GM12875 (cell line): ENCODE measurements around the gene SPSB1.

Experiments
- H3K4me3 ChIP-seq: one replicate; pipeline ENCODE4 v1.5.1; 2011; ENCODE audit warnings: low read depth, low read length, control low read depth
- TF ChIP-seq, protein P1 (sequence below): IDR thresholded peaks from 2 replicates; pipeline ENCODE4 v1.5.1; 2011; ENCODE audit warnings: low read depth, mild to moderate bottlenecking, control low read depth, inconsistent platforms, low read length, moderate library complexity, borderline replicate concordance; ENCODE audit not compliant: insufficient read depth

The SPSB1 gene

DNA sequence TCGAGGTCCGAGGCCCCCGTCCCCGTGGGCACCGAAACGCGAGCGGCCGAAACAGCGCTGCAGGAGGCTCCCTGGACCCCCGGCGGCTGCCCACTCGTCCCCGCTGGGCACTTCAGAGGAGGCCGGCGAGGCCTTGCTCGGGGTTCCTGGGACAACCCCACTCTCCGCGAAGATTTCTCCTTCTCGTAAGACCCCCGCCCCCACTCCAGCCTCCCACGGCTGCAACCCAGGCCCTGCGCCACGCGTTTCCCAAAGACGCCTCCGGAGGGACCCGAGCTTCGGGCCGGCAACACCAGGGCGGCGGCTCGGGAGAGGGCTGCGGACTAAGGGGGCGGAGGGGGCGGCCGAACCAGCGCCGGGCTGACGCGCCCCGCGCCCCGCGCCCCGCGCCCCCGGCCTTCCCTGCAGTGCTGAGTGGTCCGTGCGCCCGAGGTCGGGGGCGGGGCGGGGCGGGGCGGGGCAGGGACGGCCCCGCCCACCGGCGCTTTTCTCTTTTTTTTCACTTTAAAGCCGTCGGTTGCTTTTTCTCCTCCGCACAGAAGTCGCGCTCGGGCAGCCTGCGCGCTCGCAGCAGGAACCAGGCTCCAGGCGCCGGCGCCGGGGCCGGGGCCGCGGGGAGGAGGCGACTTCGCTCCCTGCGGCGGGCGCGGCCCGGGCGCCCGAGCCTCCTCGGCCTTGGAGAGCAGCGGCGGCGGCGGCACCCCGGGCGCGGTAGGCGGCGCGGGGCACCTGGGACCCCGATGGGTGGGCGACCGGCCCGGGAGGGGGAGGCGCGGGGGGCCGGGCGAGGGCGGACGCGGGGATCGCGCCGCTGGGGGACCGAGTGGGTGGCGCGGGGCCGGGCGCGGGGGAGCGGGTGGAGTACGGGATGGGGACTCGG, at the start of gene SPSB1:
Gene SPSB1 (plus strand): TSS at position 534 of the 880 bp plus-strand sequence. CDS start 62,998 bp downstream, outside the sequence.
- H3K4me3 ChIP-seq, result peak within 1 kb of the TSS; percentile 75
- TF ChIP-seq, protein P1, sequence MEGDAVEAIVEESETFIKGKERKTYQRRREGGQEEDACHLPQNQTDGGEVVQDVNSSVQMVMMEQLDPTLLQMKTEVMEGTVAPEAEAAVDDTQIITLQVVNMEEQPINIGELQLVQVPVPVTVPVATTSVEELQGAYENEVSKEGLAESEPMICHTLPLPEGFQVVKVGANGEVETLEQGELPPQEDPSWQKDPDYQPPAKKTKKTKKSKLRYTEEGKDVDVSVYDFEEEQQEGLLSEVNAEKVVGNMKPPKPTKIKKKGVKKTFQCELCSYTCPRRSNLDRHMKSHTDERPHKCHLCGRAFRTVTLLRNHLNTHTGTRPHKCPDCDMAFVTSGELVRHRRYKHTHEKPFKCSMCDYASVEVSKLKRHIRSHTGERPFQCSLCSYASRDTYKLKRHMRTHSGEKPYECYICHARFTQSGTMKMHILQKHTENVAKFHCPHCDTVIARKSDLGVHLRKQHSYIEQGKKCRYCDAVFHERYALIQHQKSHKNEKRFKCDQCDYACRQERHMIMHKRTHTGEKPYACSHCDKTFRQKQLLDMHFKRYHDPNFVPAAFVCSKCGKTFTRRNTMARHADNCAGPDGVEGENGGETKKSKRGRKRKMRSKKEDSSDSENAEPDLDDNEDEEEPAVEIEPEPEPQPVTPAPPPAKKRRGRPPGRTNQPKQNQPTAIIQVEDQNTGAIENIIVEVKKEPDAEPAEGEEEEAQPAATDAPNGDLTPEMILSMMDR, result no peak

DNA sequence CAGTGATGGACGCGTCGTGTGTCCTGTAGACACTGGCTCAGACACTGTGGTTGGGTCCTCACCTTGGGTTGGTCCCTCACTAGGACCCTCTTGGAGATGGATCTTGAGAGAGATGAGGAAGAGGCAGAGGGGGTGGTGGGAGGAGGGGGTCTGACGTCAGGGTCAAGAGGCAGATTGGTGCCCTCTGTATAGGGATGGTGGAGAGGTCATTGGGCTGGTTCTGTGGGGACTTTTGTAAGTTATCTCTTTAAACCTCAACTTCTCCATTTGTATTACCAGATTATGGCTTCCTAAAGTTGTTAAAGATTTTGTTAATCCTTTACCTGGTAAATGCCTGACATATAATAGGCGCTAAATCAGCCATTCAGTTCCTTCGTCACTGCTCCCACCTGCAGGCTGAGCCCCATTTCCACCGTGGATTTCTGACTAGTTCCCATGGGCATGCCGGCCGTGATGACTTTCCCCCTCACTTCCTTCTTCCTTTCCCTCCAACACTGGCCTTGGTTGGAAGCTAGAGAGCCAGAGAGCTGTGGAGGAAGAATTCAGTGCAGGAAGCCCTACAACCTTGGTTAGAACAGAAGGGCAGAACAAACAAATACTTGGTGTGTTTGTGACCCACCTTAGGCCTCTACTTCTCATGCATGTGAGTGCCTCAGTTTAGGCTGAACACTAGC, 49.5 kb upstream of the SPSB1 start:
- H3K4me3 ChIP-seq, result no peak overlapping the region
- TF ChIP-seq, protein P1, result no peak

DNA sequence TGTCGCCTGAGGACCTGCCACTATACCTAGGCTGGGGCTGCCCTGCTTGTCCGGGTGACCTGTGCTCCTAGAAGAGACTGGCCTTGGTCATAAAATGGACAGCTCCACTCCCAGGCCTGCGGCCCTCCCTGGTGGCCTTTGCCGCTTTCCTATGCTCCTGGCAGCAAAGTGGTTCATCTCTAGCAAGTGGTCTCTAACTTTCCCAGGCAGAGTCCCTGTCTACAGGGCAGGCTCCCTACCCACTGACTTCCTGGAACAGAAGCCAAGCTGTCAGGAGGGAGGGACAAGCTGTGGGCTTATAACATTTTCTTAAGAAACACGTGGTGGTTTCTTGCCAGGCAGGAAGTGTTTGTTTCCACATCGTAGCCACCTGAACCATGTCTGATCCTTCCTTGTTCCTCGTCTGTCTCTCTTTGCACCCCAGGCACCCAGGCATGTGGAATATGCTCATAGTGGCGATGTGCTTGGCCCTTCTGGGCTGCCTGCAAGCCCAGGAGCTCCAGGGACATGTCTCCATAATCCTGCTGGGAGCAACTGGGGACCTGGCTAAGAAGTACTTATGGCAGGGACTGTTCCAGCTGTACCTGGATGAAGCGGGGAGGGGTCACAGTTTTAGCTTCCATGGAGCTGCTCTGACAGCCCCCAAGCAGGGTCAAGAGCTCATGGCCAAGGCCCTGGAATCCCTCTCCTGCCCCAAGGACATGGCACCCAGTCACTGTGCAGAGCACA, 48.0 kb upstream of the SPSB1 start:
- TF ChIP-seq, protein P1, result no peak
- H3K4me3 ChIP-seq, result no peak overlapping the region

DNA sequence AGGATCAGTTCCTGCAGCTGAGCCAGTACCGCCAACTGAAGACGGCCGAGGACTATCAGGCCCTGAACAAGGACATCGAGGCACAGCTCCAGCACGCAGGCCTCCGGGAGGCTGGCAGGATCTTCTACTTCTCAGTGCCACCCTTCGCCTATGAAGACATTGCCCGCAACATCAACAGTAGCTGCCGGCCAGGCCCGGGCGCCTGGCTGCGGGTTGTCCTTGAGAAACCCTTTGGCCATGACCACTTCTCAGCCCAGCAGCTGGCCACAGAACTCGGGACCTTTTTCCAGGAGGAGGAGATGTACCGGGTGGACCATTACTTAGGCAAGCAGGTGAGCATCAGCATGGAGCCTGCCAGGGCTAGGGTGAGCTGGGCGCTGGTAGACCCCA, 47.5 kb upstream of the SPSB1 start:
- TF ChIP-seq, protein P1, result no peak

DNA sequence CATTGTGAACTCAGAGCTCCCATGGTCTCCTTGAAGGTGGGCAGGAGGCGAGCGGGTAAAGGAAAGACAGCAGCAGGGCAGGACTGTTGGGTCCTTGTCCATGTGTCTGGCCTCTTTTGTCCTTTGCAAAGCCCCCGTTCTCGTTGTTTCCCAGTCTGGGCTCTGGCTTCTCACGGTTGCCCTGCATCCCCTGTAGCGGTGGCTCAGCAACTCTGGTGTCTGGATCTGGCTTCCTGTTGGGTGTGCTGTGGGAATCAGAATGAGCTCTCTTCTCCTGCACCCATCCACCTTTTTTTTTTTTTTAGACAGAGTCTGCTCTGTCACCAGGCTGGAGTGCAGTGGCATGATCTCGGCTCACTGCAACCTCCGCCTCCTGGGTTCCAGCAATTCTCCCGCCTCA, 47.0 kb upstream of the SPSB1 start:
- TF ChIP-seq, protein P1, result no peak
- no peak overlapping the region for H3K4me3 ChIP-seq

More for the DNA sequence above, 47.5 kb upstream of the SPSB1 start:
- H3K4me3 ChIP-seq, result no peak overlapping the region

DNA sequence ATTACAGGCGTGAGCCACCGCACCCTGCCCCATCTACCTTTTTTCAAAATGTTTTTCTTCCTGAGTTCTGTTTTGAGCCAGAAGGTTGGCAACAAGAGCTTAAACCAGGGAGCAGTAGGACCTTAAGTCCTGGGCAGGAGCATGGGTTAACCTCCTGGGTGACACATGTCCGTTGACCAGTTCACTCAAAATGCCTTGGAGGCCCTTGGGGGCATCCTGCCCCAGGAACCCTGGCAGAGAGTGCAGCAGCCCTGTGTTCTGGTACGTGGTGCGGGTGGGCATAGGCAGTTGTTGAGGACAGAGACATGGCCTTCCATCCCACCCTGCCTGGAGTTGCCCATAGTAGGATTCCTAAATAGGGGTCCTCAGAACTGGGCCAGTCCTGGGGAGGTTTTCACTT, 46.5 kb upstream of the SPSB1 start:
- TF ChIP-seq, protein P1, result no peak
- no peak overlapping the region for H3K4me3 ChIP-seq
